GM18907 (cell line): ENCODE data around the gene HEATR3.

Experiments
- ATAC-seq: cut with Tn5 transposase; IDR thresholded peaks from one replicate; pipeline ENCODE4 v1.9.1; 2021; ENCODE audit warnings: mild to moderate bottlenecking, moderate library complexity; ENCODE audit not compliant: unreplicated experiment

The HEATR3 gene, protein sequence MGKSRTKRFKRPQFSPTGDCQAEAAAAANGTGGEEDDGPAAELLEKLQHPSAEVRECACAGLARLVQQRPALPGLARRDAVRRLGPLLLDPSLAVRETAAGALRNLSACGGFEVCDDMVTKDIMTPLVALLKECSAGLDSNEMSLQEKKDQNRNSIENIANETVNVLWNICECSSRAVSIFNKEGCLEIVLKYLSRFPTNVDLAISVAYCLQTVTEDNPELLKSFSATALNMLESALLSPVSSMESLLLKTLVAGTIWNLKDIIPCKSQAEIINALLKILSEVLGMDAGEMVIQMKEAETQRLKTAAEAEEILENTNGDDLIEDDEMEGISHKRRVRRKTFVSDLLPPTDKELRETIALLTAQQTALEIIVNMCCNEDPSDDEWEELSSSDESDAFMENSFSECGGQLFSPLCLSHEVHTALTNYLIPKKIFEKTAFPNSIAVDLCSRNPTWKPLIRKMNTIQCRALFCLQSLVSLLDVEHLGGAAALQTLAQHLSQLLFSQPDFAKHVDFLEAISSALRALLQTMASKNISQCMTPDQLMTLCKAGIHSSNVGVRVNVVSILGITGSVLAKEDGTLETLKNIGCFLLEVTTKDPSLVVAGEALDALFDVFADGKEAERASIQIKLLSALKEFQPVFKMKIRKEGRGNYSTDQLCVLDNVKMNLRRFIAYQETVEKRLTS

DNA sequence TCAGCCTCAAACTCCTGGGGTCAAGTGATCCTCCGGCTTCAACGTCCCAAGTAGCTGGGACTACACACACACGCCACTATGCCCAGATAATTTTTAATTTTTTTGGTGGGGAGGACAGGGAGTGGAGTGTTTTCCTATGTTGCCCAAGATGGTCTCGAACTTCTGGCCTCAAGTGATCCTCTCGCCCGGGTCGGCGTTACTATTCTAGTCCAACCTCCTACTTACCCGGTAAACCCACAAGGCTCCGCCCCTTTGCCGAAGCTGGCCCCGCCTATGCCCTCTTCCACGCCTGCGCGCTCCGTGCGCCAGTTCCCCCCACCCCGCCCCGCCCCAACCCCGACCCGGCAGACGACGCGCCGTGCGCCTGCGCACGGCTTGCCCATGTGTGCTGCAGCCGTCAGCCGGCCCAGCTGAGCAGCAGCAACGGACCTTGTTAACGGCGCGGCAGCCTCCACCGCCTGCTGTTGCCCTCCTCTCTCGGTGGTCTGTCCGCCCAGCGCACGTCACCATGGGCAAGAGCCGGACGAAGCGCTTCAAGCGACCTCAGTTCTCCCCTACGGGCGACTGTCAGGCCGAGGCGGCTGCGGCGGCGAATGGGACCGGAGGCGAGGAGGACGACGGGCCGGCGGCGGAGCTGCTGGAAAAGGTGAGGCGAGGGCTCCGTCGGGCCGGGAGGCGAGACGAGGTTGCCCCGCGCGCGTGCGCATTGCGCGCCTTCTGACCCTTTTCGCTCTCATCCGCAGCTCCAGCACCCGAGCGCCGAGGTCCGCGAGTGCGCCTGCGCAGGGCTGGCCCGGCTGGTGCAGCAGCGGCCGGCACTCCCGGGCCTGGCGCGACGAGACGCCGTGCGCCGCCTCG is at the start of gene HEATR3:
TSS of gene HEATR3 (plus strand) at position 347 of the 858 bp plus-strand sequence. CDS start at position 509, 162 bp downstream.
- ATAC-seq = peak; percentile 83

DNA sequence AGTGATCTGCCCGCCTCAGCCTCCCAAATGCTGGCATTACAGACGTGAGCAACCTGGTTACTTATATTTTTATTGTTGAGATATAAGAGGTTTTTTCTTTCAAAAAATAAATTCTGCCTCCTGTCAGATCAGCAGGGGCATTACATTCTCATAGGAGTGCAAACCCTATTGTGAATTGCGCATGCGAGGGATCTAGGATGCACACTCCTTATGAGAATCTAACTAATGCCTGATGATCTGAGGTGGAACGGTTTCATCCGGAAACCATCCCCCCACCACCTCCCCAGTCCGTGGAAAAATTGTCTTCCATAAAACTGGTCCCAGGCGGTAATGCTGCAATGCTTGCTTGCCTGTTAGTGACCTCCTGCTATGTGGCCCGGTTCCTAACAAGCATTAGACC is 48.2 kb upstream of the HEATR3 start:
- ATAC-seq = no peak

DNA sequence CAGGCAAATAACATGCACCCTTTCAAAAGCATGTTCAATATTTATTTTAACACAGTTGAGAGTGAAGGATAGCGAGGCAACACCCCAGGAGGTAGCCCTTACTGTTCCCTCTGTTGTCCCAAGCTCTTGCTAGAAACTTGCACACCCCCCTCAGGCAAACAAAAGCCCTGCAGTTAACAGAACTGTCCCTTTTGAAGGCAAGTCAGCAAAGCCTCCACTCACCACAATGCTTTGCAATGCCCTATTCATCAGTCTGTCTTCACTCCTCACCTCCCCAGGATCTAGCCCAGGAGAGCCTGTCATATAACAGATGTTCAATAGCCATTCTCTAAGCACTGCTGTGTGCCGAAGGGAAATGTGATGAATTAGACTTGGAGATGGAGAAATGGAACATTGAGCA is 44.2 kb upstream of the HEATR3 start:
- no peak for ATAC-seq

DNA sequence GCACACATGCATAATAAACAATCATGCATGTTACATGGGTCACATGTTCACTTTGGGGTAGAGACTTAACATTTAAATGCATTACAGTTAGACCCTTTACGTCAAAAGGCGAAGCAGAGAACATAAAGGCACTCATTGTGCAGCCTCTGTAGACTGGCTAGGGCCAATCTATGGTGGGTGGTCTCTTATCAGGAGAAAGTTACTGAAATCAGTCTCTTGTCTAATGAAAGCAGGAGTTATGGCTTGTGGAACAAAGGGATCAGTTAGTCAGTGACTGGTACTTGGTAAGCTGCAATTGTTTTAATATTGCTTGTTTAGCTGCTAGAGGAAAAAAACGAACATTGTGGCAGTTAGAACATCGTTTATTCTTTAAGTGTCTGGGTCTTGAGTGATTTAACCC is 42.1 kb upstream of the HEATR3 start:
- ATAC-seq = no peak

DNA sequence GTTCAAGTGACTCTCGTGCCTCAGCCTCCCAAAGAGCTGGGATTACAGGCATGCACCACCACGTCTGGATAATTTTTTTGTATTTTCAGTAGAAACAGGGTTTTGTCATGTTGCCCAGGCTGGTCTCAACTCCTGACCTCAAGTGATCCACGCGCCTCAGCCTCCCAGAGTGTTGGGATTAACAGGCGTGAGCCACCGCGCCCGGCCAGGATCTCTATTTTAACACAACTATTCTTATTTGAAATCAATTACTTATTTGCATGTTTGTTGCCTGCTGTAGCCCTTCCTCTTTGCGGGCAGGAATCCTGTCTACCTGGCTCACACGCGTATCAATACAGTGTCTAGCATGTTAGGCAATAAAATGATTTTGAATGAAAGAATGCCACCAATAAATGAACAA is 41.6 kb upstream of the HEATR3 start:
- ATAC-seq = no peak

DNA sequence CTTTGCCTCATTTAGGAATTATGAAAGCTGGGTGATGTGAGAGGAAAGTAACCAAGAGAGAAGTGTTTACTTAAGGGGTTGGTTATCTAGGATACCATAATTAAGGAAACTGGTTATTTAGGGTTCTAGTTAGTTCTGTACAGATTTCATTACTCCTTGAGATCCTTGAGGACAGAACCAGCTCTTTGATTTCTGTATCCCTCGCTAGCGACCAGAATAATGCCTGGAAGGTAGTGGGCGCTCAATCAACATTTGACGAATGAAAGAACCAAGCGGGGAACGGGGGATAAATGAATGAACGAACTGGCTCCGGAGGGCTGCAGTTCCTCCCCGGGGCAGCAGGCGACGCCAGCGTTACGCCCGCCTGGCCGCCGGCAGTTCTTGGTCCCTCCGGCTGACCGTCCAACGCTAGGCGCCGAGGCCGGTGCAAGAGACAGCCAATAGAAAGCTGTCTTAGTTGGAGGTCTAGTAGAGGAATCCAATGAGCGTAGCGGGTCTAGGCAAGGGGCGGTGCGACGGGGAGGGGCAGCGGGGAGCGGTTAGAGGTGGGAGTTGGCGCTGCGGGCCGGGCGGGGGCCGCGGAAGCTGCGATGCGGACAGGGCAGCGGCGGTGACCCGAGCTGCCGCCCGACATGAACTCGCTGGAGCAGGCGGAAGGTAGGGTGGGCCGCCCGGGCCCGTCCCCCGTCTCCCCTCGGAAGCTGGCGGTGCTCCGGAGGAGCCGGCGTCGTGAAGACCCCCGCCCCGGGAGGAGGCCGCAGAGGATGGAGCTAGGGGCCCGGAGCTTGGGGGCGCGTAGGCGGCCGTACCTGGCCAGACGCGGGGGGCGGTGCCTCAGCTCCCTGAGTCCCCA is 40.9 kb upstream of the HEATR3 start, which contains the start of gene CNEP1R1:
TSS of gene CNEP1R1 (plus strand) at position 542 of the 853 bp plus-strand sequence. CDS start at position 633, 91 bp downstream.
- peak; percentile 99 for ATAC-seq

DNA sequence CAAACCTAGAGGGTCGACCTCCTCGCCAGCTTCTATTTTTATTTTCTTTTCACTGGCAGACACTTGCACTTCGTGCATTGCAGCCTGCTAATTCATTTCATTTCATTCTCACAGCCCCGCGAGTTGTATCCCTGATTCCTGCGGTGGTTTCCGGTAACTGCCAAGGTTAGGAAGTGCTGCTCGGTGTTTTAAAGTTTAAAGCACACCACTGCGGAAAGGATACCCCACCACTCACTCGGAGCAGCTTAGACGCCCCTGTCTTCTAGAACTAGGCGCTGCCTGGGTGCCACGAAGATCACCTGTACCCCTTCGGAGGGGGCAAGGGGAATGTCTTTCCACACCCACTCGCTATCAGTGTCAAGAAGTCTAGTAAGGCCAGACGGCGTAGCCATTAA is 40.2 kb upstream of the HEATR3 start:
- peak; percentile 11 for ATAC-seq

DNA sequence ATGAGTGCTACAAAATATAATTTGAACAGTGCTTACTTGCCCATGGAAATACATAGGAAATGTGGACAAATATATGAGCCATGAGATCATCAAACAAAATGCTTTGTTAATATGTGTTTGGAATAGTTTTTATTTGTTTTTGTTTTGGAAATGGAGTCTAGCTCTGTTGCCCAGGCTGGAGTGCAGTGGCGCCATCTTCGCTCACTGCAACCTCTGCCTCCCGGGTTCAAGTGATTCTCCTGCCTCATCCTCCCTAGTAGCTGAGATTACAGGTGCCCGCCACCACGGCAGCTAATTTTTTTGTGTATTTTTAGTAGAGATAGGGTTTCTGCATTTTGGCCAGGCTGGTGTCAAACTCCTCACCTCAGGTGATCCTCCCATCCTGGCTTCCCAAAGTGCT is 37.9 kb upstream of the HEATR3 start:
- no peak for ATAC-seq

DNA sequence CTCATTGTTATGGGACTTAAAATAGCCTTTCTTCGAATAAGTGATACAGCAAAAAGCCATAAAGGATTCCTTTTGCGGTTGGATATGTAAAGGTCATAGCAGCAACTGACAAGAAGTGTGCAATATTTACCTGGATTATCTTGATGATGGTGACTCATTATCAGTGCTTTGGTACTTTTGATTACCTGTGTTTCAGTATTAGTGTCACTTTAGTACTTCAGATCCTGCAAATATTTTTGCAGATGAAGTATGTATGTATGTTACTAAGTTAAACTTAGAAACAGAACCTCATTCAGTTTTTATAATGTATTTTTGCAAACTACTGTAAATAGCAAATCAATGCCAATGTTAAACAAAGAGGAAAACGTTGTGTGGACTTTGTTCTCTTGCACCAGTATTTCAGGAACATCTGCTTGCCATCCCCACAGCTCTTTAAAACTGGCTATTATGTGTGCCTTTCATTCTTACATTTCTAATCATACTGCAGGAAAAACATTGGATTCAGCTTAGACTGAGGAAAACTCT is 30.2 kb upstream of the HEATR3 start:
- no peak for ATAC-seq

DNA sequence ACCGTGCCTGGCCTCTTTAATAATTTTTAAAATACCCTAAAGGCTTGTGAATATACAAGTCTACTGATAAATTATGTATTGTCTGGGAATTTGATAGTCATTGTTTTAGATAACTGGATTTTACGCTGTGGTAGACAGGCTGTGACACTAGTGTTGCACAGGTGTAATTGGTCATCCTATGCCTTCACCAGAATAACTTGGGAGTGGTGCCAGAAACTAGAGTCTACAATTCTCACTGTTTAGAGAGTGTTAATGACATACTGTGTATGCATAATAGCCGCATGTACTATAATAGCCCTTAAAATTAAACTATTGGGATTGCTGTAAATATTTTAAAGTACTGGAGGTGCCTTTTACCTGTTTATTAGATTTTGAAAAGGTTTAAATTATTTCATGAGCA is 29.3 kb upstream of the HEATR3 start:
- no peak for ATAC-seq

DNA sequence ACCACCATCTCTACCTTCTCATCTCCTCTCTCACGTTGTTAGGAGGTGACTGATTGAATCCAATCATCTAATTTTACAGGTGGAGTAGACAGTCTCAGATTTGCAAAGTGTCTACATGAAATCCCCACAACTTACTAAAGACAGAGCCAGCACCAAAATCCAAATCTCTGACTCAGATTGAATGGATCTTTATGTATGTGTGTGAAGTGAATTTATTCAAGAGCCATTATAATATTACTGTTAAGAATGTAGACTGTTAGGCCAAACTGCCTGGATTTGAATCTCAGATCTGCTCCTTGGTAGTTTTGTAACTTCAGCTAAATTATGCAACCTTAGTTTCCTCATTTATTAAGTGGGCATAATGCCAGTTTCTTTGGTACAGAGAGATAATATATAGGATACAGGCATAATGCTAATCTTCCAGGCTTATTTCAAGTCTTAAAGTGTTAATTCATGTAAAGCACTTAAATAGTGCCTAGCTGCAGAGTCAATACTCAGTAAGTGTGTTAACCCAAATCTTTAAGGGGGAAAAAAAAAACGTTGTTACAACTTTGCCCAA is 28.0 kb upstream of the HEATR3 start:
- ATAC-seq = no peak

DNA sequence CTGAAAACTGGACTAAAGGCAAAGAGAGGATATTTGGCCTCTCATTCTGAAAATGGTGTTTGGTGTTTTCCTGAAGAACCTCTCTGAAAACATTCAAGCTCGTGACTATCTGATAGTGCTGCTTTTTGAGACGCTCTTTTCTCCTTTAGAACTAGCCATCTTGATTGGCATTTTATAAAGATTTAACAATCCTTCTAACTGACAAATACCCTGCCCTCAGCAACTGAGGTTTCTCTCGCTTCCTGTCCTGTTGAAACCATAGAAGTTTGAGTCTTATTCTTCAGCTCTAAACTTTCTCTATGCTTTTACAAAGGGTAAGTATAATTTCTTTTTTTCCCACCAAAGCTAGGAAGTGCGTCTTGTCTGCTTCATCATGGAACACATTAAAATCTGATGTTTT is 27.5 kb upstream of the HEATR3 start:
- no peak for ATAC-seq

DNA sequence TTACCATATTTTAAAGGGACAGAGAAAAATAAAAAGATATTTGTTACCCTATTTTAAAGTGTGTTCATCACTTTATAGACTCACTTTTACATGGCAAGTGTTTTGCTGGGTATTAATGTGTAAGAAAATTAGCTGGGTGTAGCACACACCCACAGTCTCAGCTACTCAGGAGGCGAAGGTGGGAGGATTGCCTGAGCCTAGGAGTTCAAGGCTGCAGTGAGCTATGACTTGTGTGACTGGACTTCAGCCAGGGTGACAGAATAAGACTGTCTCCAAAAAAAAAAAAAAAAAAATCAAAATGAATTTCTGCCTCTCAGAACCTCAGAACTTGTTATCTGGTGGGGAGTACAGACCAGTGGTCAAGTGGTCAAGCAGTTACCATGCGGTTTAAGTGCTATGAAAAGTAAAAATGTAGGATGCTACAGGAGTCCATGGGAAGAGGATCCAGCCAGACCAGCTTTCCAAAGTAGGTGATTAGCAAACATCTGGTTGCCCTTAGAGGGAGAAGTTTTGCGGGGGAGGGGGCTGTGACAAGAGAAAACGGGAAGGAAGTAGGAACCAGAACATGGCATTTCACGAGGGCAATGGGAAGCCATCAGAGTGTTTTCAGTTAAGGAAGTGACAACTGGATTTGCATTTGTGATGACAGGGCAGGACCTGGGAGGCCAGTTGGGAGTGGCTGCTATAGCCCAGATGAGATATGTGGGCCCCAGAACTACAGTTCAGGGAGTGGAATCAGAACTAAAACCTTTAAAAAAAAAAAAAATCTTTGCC is 26.8 kb upstream of the HEATR3 start:
- no peak for ATAC-seq

DNA sequence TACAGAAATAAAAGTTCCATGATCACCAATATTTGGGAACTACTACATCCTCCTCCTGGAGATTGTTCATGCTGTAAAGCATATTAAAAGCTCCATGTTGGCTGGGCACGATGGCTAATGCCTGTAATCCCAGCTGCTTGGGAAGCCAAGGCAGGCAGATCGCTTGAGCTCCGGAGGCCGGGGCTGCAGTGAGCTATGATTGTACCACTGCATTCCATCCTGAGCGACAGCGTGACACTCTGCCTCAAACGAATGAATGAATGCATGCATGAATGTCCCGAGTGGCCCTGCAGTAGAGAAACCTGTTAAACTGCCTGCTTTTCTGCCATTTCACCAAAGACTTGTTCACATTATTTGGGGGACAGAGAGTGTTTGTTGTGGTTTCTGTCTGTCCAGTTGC is 25.8 kb upstream of the HEATR3 start:
- ATAC-seq = no peak

DNA sequence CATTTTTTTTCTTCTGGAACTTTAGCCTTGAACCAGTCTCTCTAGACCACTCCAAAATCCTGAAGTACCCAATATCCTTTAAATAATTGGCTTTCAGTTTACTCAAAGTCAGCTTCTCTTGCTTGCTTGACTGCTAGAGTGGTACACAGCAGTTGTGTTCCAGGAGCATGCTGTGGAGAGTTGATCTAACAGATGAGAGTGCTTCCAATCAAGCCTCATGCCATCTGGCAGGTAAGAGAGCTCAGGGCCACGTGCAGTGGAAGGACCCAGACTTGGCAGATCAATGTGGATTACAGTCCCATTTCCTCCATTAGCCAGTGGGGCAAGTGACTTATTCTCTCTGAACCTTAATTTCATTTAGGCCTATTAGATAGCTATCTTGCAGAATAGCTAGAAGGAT is 25.1 kb upstream of the HEATR3 start:
- ATAC-seq = no peak

DNA sequence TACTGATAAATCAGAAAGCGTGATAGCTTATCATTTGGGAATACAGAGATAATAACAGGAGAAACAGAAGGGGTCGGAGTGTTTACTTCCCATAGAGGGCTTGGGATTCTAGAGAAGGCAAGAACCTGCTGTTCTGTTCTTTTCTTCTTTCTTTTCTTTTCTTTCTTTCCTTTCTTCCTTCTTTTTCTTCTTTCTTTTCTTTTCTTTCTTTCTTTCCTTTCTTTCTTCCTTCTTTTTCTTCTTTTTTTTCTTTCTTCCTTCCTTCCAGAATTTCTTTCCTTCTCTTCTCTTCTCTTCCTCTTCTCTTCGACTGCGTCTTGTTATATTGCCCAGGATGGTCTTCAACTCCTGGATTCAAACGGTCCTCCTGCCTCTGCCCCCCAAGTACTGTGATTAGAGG is 22.4 kb upstream of the HEATR3 start:
- no peak for ATAC-seq

DNA sequence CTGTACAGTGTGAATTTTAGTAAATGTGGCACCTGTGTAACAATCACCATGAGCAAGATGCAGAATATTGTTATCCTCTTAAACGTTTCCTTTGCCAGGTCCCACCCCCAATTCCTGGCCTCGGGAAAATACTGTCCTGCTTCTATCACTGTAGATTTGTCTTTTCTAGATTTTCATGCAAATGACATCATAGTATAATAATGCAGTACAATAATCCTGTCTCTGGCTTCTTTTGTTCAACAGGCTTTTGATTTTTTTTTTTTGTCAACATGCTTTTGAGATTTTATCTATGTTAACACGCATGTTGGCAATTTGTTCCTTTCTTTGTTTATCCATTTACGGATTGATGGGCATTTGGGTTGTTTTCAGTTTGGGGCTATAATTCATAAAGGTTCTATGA is 20.4 kb upstream of the HEATR3 start:
- ATAC-seq = no peak

DNA sequence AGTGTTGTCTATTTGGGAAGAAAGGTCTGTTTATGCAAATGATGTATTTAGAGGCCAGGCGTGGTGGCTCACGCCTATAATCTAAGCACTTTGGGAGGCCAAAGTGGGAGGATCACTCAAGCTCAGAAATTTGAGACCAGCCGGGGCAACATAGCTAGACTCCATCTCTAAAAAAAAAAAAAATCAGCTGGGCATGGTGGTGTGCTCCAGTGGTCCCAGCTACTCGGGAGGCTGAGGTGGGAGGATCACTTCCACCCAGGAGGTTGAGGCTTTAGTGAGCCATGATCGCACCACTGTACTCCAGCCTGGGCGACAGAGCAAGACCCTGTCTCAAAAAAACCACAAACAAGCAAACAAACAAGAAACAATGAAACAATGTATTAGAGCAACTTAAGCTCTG is 18.9 kb upstream of the HEATR3 start:
- ATAC-seq = no peak

DNA sequence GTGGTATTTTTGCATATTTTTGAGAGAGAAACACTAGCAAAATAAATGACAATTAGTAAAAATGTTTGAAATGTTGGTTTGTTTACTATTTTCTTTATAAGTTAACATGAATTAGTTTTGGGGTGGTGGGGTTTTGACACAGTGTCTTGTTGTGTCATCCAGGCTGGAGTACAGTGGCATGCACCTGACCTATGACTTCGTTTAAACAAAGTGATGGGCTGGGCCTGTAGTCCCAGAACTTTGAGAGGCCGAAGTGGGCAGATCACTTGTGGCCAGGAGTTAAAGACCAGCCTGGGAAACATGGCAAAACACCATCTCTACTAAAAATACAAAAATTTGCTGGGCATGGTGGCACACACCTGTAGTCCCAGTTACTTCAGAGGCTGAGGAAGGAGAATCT is 17.9 kb upstream of the HEATR3 start:
- no peak for ATAC-seq
